Measurements from ENCODE around the gene PAQR8. TPM values are rescaled to one million over a fixed set of nuclear protein-coding genes. Genes with fewer than 3 reads are reported as not detected.

PAQR8 gene
- polyA plus RNA-seq, 1 of the 3 experiments (the other 2 are of a cell fraction) = 2.3 TPM

- Histone ChIP-seq H3K4me2 (no peak overlapping the region), H3K27me3 (ENCODE audit: insufficient read depth) (no peaks in the 10 kb centered on the region), H2AFZ (ENCODE audit: low read depth) (no peak overlapping the region), H3K36me3 (replicated peaks in 1 of 2; ENCODE audit: control insufficient read depth in 1 of 2, insufficient read depth in 2 of 2, low read length in 1 of 2) (peaks cover 0 to 3% of the 10 kb centered on the region in 2 experiments), H3K9me3 (no peaks in the 10 kb centered on the region), H3F3A (replicated peaks; ENCODE audit: insufficient read depth) (peaks cover 9% of the 10 kb centered on the region), H3K9ac (no peak overlapping the region), H4K20me1 (ENCODE audit: insufficient read depth) (no peaks in the 10 kb centered on the region), H3K4me1 (ENCODE audit: control insufficient read depth in 1 of 2, insufficient read depth in 2 of 2, low read depth in 1 of 2, low read length in 1 of 2) (peaks cover 0 to 11% of the 10 kb centered on the region in 2 experiments; a peak in 1 of 4 replicates), H3K4me3 (ENCODE audit: low read depth in 2 of 2, low read length in 1 of 2) (no peak overlapping the region), H3K79me2 (ENCODE audit: insufficient read depth) (no peaks in the 10 kb centered on the region), H3K9me2 (no peaks in the 10 kb centered on the region), H3K27ac (ENCODE audit: low read depth in 2 of 2, low read length in 1 of 2) (no peak overlapping the region)
- ChIA-PET CTCF (interaction anchor here (0.8 to 10.0 kb wide), 11 partner anchors 9 to 307 kb away, joined by 3 to 119 read pairs (median 4); partner anchors contain the start of genes MCM3 and TRAM2), POLR2A (no interaction called here)
- DNase-seq = no peak
- TF ChIP-seq REST (IDR thresholded peaks at IDR 0.05; ENCODE audit: low read depth, low read length) (no peak), RCOR1 (IDR thresholded peaks at IDR 0.05; ENCODE audit: low read length) (no peak), MEF2A (IDR thresholded peaks at IDR 0.05; ENCODE audit: borderline replicate concordance, low read depth) (no peak), RFX5 (IDR thresholded peaks at IDR 0.05; ENCODE audit: low read length) (no peak), FOSL2 (IDR thresholded peaks at IDR 0.05; ENCODE audit: borderline replicate concordance, low read depth) (no peak), FOXM1 (IDR thresholded peaks at IDR 0.05; ENCODE audit: low read depth) (no peak), RAD21 (IDR thresholded peaks at IDR 0.05; ENCODE audit: low read length) (no peak), CTCF (IDR thresholded peaks at IDR 0.05) (no peak), USF1 (IDR thresholded peaks at IDR 0.05; ENCODE audit: borderline replicate concordance, low read depth) (no peak), YY1 (IDR thresholded peaks at IDR 0.05; ENCODE audit: low read depth) (no peak), ELF1 (IDR thresholded peaks at IDR 0.05) (no peak), GABPA (IDR thresholded peaks at IDR 0.05; ENCODE audit: low read depth) (no peak), FOXJ3 (CRISPR knock-in tag; IDR thresholded peaks at IDR 0.05) (no peak)
- 71% methylated on average over 1 of the region's 1 CpG for WGBS (ENCODE audit: low lambda C conversion rate)
Observed at GRCh38 chr6:52405243-52405642, 43.3 kb downstream of the PAQR8 start.
